Measurements from ENCODE around the gene ZIC2.

Gene ZIC2

DNA sequence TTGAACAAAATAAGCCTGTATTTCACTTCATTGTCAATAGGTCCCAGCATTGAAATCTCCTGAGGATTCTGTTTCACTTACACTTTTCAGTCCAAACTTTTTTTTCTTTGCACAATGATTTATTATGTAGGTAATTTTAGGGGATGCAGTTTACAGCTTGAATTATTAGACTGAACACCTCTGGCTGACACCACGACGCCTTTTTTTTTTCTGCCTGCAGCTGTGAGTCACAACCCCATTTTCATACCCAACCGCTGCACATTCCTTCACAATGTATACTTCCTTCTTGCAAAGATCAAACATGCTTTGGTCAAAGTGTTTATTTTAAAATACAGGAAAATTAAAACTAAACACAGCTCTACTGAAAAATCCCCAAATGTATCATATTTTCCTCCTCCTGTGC, 11.4 kb downstream of the ZIC2 start:
- peak; percentile 72 for DNase-seq (ENCODE audit: low read depth)

DNA sequence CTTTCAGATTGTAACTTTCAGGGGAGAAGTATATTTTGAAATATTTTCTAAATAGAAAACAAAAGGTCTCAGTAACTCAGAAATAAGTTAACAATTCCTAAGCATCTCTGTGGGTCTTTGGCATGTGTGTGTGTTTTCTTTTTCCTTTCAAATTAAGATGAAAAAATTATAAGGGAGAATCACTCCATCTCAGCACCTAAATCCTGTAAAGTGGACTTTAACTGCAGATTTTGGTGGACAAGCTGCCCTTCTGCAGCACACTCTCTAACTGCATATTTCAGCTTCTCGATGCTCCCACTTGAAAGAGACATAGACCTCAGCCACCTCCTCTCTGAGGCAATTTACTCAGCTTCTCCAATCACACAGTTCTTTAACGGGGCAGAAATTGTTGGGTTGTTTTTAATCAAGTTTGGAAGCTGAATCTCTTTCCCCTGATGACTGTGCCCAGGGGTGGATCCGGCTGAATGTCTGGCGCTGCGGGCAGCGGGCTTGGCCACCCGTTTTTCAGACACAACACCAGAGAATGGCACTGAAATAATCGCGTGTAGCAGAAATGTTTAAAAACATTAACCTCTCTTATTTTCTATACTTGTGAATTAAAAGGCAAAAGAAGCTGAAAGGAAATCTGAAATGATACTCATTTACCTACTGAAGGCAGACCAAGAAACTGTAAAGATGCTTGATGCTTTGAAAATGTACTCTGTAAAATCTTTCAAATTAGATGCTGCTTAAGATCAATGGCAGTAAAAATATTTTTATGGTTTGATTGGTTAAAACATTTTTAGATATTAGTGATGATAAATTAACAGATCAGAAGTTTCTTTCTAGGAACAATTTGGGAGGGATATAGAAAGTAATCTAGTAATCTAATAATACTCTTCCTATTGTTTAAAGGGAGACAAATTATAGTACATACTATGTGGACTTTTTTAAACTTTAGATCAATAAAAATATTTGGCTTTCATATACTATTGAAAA, 12.4 kb downstream of the ZIC2 start:
- no peak for DNase-seq (ENCODE audit: low read depth)
- no peak overlapping the region for H3K4me3 ChIP-seq (ENCODE audit: low read depth, low read length)
- TF ChIP-seq, protein P1, sequence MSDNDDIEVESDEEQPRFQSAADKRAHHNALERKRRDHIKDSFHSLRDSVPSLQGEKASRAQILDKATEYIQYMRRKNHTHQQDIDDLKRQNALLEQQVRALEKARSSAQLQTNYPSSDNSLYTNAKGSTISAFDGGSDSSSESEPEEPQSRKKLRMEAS (IDR thresholded peaks at IDR 0.05; ENCODE audit: low read depth, low read length): no peak
- TF ChIP-seq MYC (IDR thresholded peaks at IDR 0.05; ENCODE audit: low read depth, low read length) (0 out of 2 replicates have a peak, but pooled peaks have one; percentile 1), POLR2A (IDR thresholded peaks at IDR 0.05; ENCODE audit: extremely low read depth, insufficient read length) (no peak)

More for the DNA sequence above, 11.4 kb downstream of the ZIC2 start:
- no peak overlapping the region for H3K4me3 ChIP-seq (ENCODE audit: low read depth, low read length)
- TF ChIP-seq MYC (IDR thresholded peaks at IDR 0.05; ENCODE audit: low read depth, low read length) (peak; percentile 37; the same call in 1 of the 2 replicates), POLR2A (IDR thresholded peaks at IDR 0.05; ENCODE audit: extremely low read depth, insufficient read length) (no peak)
- TF ChIP-seq, protein P1 (IDR thresholded peaks at IDR 0.05; ENCODE audit: low read depth, low read length): peak; percentile 41; the same call in 1 of the 2 replicates
- TF ChIP-seq, protein P2, sequence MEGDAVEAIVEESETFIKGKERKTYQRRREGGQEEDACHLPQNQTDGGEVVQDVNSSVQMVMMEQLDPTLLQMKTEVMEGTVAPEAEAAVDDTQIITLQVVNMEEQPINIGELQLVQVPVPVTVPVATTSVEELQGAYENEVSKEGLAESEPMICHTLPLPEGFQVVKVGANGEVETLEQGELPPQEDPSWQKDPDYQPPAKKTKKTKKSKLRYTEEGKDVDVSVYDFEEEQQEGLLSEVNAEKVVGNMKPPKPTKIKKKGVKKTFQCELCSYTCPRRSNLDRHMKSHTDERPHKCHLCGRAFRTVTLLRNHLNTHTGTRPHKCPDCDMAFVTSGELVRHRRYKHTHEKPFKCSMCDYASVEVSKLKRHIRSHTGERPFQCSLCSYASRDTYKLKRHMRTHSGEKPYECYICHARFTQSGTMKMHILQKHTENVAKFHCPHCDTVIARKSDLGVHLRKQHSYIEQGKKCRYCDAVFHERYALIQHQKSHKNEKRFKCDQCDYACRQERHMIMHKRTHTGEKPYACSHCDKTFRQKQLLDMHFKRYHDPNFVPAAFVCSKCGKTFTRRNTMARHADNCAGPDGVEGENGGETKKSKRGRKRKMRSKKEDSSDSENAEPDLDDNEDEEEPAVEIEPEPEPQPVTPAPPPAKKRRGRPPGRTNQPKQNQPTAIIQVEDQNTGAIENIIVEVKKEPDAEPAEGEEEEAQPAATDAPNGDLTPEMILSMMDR (IDR thresholded peaks at IDR 0.05; ENCODE audit: low read depth, low read length): no peak

DNA sequence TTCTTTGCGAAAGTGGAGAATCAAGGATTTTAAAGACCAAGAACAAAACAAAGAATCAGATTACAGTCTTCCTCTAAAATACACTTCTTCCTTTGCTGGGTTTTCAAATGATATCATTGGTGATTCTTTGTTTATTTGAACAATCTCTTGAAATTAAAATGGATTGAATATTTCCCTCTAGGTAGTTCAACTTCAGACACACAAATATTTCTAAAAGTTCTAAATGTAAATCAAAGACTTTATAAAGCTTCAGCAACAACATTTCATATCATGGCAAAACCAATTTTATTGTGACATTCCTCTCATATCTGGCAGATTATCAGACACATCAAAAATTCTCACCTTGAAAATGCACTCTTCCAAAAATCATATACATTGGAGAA, 13.0 kb downstream of the ZIC2 start:
- TF ChIP-seq, protein P2 (IDR thresholded peaks at IDR 0.05; ENCODE audit: low read depth, low read length): no peak
- TF ChIP-seq, protein P1 (IDR thresholded peaks at IDR 0.05; ENCODE audit: low read depth, low read length): no peak
- TF ChIP-seq MYC (IDR thresholded peaks at IDR 0.05; ENCODE audit: low read depth, low read length) (no peak), POLR2A (IDR thresholded peaks at IDR 0.05; ENCODE audit: extremely low read depth, insufficient read length) (no peak)
- DNase-seq (ENCODE audit: low read depth): no peak
- H3K4me3 ChIP-seq (ENCODE audit: low read depth, low read length): no peak overlapping the region

DNA sequence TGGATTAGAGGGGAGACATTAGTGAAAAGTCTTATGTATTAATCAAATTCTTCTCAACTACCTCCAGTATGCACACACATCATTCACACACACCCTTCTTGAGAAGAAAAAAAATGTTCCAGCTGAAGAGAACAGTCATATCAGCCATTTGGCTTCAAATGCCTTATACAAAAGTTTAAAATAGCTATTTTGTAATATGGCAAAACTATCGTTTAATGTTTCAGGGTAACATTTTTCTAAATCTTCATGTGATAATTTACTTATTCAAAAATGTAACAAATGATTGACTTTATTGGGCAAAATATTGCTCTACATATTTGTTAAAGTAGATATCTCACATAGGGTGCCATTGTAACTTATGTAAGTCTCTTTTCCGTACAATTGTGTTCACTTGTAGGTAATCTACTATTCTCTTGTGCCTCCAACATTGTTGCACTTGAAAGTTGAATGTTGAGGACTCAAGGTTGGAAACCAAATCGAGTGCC, 13.6 kb downstream of the ZIC2 start:
- H3K4me3 ChIP-seq (ENCODE audit: low read depth, low read length): no peak overlapping the region
- TF ChIP-seq POLR2A (IDR thresholded peaks at IDR 0.05; ENCODE audit: extremely low read depth, insufficient read length): no peak
- TF ChIP-seq, protein P2 (IDR thresholded peaks at IDR 0.05; ENCODE audit: low read depth, low read length): no peak
- TF ChIP-seq MYC (IDR thresholded peaks at IDR 0.05; ENCODE audit: low read depth, low read length): no peak
- TF ChIP-seq, protein P1 (IDR thresholded peaks at IDR 0.05; ENCODE audit: low read depth, low read length): no peak
- DNase-seq (ENCODE audit: low read depth): no peak

DNA sequence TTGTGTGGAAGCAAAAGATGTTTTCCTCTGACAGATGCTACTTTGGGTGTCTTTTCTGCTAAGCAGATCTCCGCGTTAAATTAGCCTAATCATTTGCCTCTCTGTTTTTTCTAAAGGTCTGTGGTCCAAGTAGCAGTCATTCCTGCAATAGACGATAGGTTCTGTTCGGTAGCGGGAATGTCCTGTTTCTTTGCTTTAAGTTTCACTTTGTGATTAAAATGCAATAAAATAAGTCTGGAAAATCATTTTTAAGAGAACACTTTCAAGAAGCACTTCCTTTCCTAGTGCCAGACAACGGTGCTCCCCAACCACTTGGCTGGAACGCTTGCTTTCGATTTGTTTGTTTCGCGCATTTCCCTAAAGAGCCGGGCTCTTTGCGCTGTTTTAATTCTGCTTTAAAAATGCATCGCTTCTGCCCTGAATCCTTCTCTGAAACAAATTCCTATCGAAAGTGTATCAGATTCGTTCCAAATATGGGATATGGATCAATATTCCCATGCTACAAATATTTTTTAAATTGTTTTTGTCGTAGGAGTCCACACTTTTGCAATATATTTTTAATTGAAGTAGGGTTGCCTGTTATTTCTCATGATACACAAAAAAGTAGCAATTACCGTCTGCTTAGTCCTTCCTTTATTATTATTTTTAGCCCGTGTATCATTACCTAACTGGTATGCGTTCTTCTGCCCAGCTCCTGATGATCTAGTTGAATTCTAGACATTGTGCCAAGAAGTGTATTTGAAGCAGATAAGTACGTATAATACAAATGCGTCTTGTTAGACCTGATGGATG, 14.2 kb downstream of the ZIC2 start:
- TF ChIP-seq MYC (IDR thresholded peaks at IDR 0.05; ENCODE audit: low read depth, low read length): no peak
- TF ChIP-seq, protein P2 (IDR thresholded peaks at IDR 0.05; ENCODE audit: low read depth, low read length): no peak
- TF ChIP-seq, protein P1 (IDR thresholded peaks at IDR 0.05; ENCODE audit: low read depth, low read length): no peak
- no peak overlapping the region for H3K4me3 ChIP-seq (ENCODE audit: low read depth, low read length)
- DNase-seq (ENCODE audit: low read depth): no peak

Measured in NB4 (cell line).